ENCODE results near the gene USP37.

Gene USP37

GRCh38 chr2:218456849-218457248 is 111.3 kb downstream of the USP37 start:
- H3K79me2 ChIP-seq (ENCODE audit: insufficient read depth, low read length): no peaks in the 10 kb centered on the region
- no peaks in the 10 kb centered on the region for H3K4me1 ChIP-seq (ENCODE audit: insufficient read depth, low read length)
- H3K36me3 ChIP-seq (ENCODE audit: insufficient read depth, low read length): peaks cover 80% of the 10 kb centered on the region
- no peak overlapping the region for H2AFZ ChIP-seq (ENCODE audit: low read depth, low read length)
- no peak overlapping the region for H3K4me3 ChIP-seq (ENCODE audit: low read depth in 1 of 2, low read length in 2 of 2)
- no peak for ATAC-seq (ENCODE audit: insufficient read depth, low read depth)
- no peak overlapping the region for H3K4me2 ChIP-seq (ENCODE audit: insufficient read depth, low read length)
- H3K9ac ChIP-seq (ENCODE audit: low read depth, low read length): no peak overlapping the region
- TF ChIP-seq CTCF (IDR thresholded peaks at IDR 0.05; ENCODE audit: borderline replicate concordance, extremely low read depth, low read length, poor library complexity, severe bottlenecking) (no peak), EZH2 (IDR thresholded peaks at IDR 0.05; ENCODE audit: borderline replicate concordance, low read depth, low read length, severe bottlenecking) (no peak)
- H3K27ac ChIP-seq (ENCODE audit: low read length): no peak overlapping the region
- no peaks in the 10 kb centered on the region for H3K27me3 ChIP-seq (ENCODE audit: insufficient read depth, low read length, poor library complexity)
- H3K9me3 ChIP-seq (ENCODE audit: insufficient read depth, low read length, severe bottlenecking): peaks cover 16% of the 10 kb centered on the region
- no peak for DNase-seq
- H4K20me1 ChIP-seq (ENCODE audit: insufficient read depth, low read length): no peaks in the 10 kb centered on the region

- TF ChIP-seq CTCF (IDR thresholded peaks at IDR 0.05; ENCODE audit: borderline replicate concordance, extremely low read depth, low read length, poor library complexity, severe bottlenecking): no peak
- no peak overlapping the region for H3K27ac ChIP-seq (ENCODE audit: low read length)
- ATAC-seq (ENCODE audit: insufficient read depth, low read depth) (no peak), DNase-seq (no peak)
- H3K4me2 ChIP-seq (ENCODE audit: insufficient read depth, low read length): no peak overlapping the region
- peaks cover 84% of the 10 kb centered on the region for H3K36me3 ChIP-seq (ENCODE audit: insufficient read depth, low read length)
- H3K4me1 ChIP-seq (ENCODE audit: insufficient read depth, low read length): no peaks in the 10 kb centered on the region
- no peak overlapping the region for H3K4me3 ChIP-seq (ENCODE audit: low read depth in 1 of 2, low read length in 2 of 2)
- H3K27me3 ChIP-seq (ENCODE audit: insufficient read depth, low read length, poor library complexity): no peaks in the 10 kb centered on the region
- H3K9ac ChIP-seq (ENCODE audit: low read depth, low read length): no peak overlapping the region
- H3K9me3 ChIP-seq (ENCODE audit: insufficient read depth, low read length, severe bottlenecking): peaks cover 16% of the 10 kb centered on the region
- no peaks in the 10 kb centered on the region for H4K20me1 ChIP-seq (ENCODE audit: insufficient read depth, low read length)
- no peaks in the 10 kb centered on the region for H3K79me2 ChIP-seq (ENCODE audit: insufficient read depth, low read length)
- H2AFZ ChIP-seq (ENCODE audit: low read depth, low read length): no peak overlapping the region
Measured at GRCh38 chr2:218452079-218452478, 116.1 kb downstream of the USP37 start.

- no peak overlapping the region for H3K9ac ChIP-seq (ENCODE audit: low read depth, low read length)
- H3K9me3 ChIP-seq (ENCODE audit: insufficient read depth, low read length, severe bottlenecking): no peaks in the 10 kb centered on the region
- no peak overlapping the region for H3K4me3 ChIP-seq (ENCODE audit: low read depth in 1 of 2, low read length in 2 of 2)
- DNase-seq (no peak), ATAC-seq (ENCODE audit: insufficient read depth, low read depth) (no peak)
- H4K20me1 ChIP-seq (ENCODE audit: insufficient read depth, low read length): no peaks in the 10 kb centered on the region
- TF ChIP-seq CTCF (IDR thresholded peaks at IDR 0.05; ENCODE audit: borderline replicate concordance, extremely low read depth, low read length, poor library complexity, severe bottlenecking): no peak
- TF ChIP-seq EZH2 (IDR thresholded peaks at IDR 0.05; ENCODE audit: borderline replicate concordance, low read depth, low read length, severe bottlenecking): no peak
- H3K79me2 ChIP-seq (ENCODE audit: insufficient read depth, low read length): no peaks in the 10 kb centered on the region
- H3K4me1 ChIP-seq (ENCODE audit: insufficient read depth, low read length): no peaks in the 10 kb centered on the region
- no peak overlapping the region for H3K27ac ChIP-seq (ENCODE audit: low read length)
- no peak overlapping the region for H3K4me2 ChIP-seq (ENCODE audit: insufficient read depth, low read length)
- peaks cover 55% of the 10 kb centered on the region for H3K36me3 ChIP-seq (ENCODE audit: insufficient read depth, low read length)
- H3K27me3 ChIP-seq (ENCODE audit: insufficient read depth, low read length, poor library complexity): no peaks in the 10 kb centered on the region
- H2AFZ ChIP-seq (ENCODE audit: low read depth, low read length): no peak overlapping the region
Measured at GRCh38 chr2:218448934-218449333, 119.2 kb downstream of the USP37 start.

GRCh38 chr2:218447072-218447471 is 121.1 kb downstream of the USP37 start:
- TF ChIP-seq CTCF (IDR thresholded peaks at IDR 0.05; ENCODE audit: borderline replicate concordance, extremely low read depth, low read length, poor library complexity, severe bottlenecking) (no peak), EZH2 (IDR thresholded peaks at IDR 0.05; ENCODE audit: borderline replicate concordance, low read depth, low read length, severe bottlenecking) (no peak)
- Histone ChIP-seq H4K20me1 (ENCODE audit: insufficient read depth, low read length) (no peaks in the 10 kb centered on the region), H3K79me2 (ENCODE audit: insufficient read depth, low read length) (no peaks in the 10 kb centered on the region), H2AFZ (ENCODE audit: low read depth, low read length) (no peak overlapping the region), H3K36me3 (ENCODE audit: insufficient read depth, low read length) (peaks cover 38% of the 10 kb centered on the region), H3K4me1 (ENCODE audit: insufficient read depth, low read length) (no peaks in the 10 kb centered on the region), H3K27ac (ENCODE audit: low read length) (no peak overlapping the region), H3K27me3 (ENCODE audit: insufficient read depth, low read length, poor library complexity) (no peaks in the 10 kb centered on the region), H3K4me3 (ENCODE audit: low read depth in 1 of 2, low read length in 2 of 2) (no peak overlapping the region), H3K9me3 (ENCODE audit: insufficient read depth, low read length, severe bottlenecking) (no peaks in the 10 kb centered on the region), H3K4me2 (ENCODE audit: insufficient read depth, low read length) (no peak overlapping the region), H3K9ac (ENCODE audit: low read depth, low read length) (no peak overlapping the region)
- DNase-seq: no peak
- no peak for ATAC-seq (ENCODE audit: insufficient read depth, low read depth)

Data from DND-41 (cell line).